HepG2 (cell line): ENCODE results near the gene KRCC1. TPM values are rescaled to one million over a fixed set of nuclear protein-coding genes. Genes with fewer than 3 reads are reported as not detected.

Experiments
- AHDC1 ChIP-seq: sonication (generic); formaldehyde crosslinking; IDR thresholded peaks from 2 replicates; pipeline ENCODE4 v1.5.1; 2020; ENCODE audit warnings: mild to moderate bottlenecking, missing genetic modification reagents, borderline replicate concordance
- CEBPZ ChIP-seq: IDR thresholded peaks from 2 replicates; pipeline ENCODE4 v1.6.1; 2012; ENCODE audit warnings: low read length, improper control_type of control experiment
- CREB3 ChIP-seq: sonication (generic); formaldehyde crosslinking; IDR thresholded peaks from 2 replicates; pipeline ENCODE4 v1.5.0; 2020; ENCODE audit warnings: missing genetic modification reagents
- ZBTB25 ChIP-seq: IDR thresholded peaks from 2 replicates; pipeline ENCODE4 v1.6.1; 2018; ENCODE audit warnings: missing genetic modification reagents
- ZHX1 ChIP-seq: sonication (generic); formaldehyde crosslinking; IDR thresholded peaks from 2 replicates; pipeline ENCODE4 v1.8.1; 2022; ENCODE audit warnings: low read depth, mild to moderate bottlenecking, missing genetic modification reagents
- ZNF24 ChIP-seq: fragments of 450-650 bp; IDR thresholded peaks from 2 replicates; pipeline ENCODE4 v1.6.1; 2017; ENCODE audit warnings: antibody characterized with exemption, mild to moderate bottlenecking
- ZNF33B ChIP-seq: sonication (generic); formaldehyde crosslinking; IDR thresholded peaks from 2 replicates; pipeline ENCODE4 v1.5.1; 2020; ENCODE audit warnings: mild to moderate bottlenecking, missing genetic modification reagents
- ZNF501 ChIP-seq: sonication (generic); formaldehyde crosslinking; IDR thresholded peaks from 2 replicates; pipeline ENCODE4 v1.5.1; 2020; ENCODE audit warnings: mild to moderate bottlenecking, moderate library complexity, missing genetic modification reagents
- ZNF503 ChIP-seq: sonication (generic); formaldehyde crosslinking; IDR thresholded peaks from 2 replicates; pipeline ENCODE4 v1.4.0; 2020; ENCODE audit warnings: missing genetic modification reagents
- ZNF598 ChIP-seq: sonication (generic); formaldehyde crosslinking; IDR thresholded peaks from 2 replicates; pipeline ENCODE4 v1.5.1; 2020; ENCODE audit warnings: mild to moderate bottlenecking, missing genetic modification reagents, borderline replicate concordance
- ZNF792 ChIP-seq: IDR thresholded peaks from 2 replicates; pipeline ENCODE4 v1.6.1; 2016
- polyA plus RNA-seq, 8 experiments: library from polyadenylated mRNA; depleted of rRNA in 3 of 8; stranded (reverse) in 7 of 8; unstranded in 1 of 8; fragments of >200 nt; fragmentation: Illumina TruSeq in 4 of 8; extraction: Trizol in 4 of 8; gene quantifications; 2 replicates each; pipeline versions ENCODE4 v1.2.1 to v1.2.3, GENCODE V29; 2011 to 2016; ENCODE audit warnings: low read depth in 4 of 8, missing spikeins in 1 of 8, mixed read lengths in 1 of 8; ENCODE audit not compliant: insufficient read depth in 1 of 8
- total RNA-seq, 5 experiments: library from RNA; depleted of rRNA; stranded (reverse); fragments of >200 nt; fragmentation: Illumina TruSeq; extraction: Trizol; gene quantifications; 2 replicates each; pipeline ENCODE4 v1.2.3, GENCODE V29; 2016; ENCODE audit warnings: low read depth in 1 of 5

Gene KRCC1
- total and polyA plus RNA-seq, 2 of the 13 experiments (the other 11 are each of a cell fraction or from before 2014, with no cell fraction given): 6.5 to 7.7 TPM

GRCh38 chr2:88055371-88056128, at the start of gene KRCC1 (continued):
- TF ChIP-seq AHDC1 (CRISPR knock-in tag): peak; percentile 56; the same call in 1 of the 2 replicates
- TF ChIP-seq ZNF24: peak; percentile 25; the same call in 1 of the 2 replicates
- peak; percentile 95; the same call in 1 of the 2 replicates for TF ChIP-seq ZNF33B
- peak; percentile 22 for TF ChIP-seq ZNF501 (CRISPR knock-in tag)
- peak; percentile 64; the same call in 1 of the 2 replicates for TF ChIP-seq ZNF792 (CRISPR knock-in tag)
- 0 out of 2 replicates have a peak, but pooled peaks have one; percentile 30 for TF ChIP-seq ZNF598 (CRISPR knock-in tag)
- peak; percentile 61; the same call in 1 of the 2 replicates for TF ChIP-seq ZHX1 (CRISPR knock-in tag)
- TF ChIP-seq ZNF503 (CRISPR knock-in tag): peak; percentile 65; the same call in 1 of the 2 replicates
- peak; percentile 64; the same call in 1 of the 2 replicates for TF ChIP-seq ZBTB25 (CRISPR knock-in tag)
- TF ChIP-seq CREB3 (CRISPR knock-in tag): peak; percentile 85; the same call in 1 of the 2 replicates
- TF ChIP-seq CEBPZ: no peak
